HepG2 (cell line): Measurements from ENCODE around the gene KIAA0232. TPM values are rescaled to one million over a fixed set of nuclear protein-coding genes. Genes with fewer than 3 reads are reported as not detected.
A peak's percentile ranks its signal among the peaks of the same experiment; 100 is the strongest.

ENCODE experiments used
- ATAC-seq: fragments of 200-7000 bp; cut with Tn5 transposase; 3 replicates; pipeline ENCODE4 v1.9.1; 2020; ENCODE audit warnings: mild to moderate bottlenecking, moderate library complexity
- BruUV-seq: library from RNA; stranded (reverse); fragments of 400-500 nt; replicated peaks from 2 replicates; lab custom pipeline; 2021; lab: Mats Ljungman, UMichigan
- CTCF ChIA-PET: fragments of 300-600 bp; formaldehyde crosslinking; extraction: SDS; loops from one replicate; lab custom pipeline; 2021; ENCODE audit warnings: low total read pairs, inconsistent platforms, low intra/inter-chr PET ratio; lab: Yijun Ruan, JAX
- POLR2A ChIA-PET: fragments of 350-600 bp; sonication (Branson Sonifier 250); formaldehyde crosslinking; loops from one replicate; lab custom pipeline; 2020; ENCODE audit warnings: antibody characterized with exemption, inconsistent platforms; lab: Yijun Ruan, JAX
- DNase-seq: peaks from one replicate; pipeline ENCODE4 v3.0.0-alpha.2; 2015; ENCODE audit warnings: low spot score
- FAIRE-seq: peaks from 3 replicates; lab custom pipeline; 2011; peaks lifted over from hg19 to GRCh38; lab: Jason Lieb, UNC
- H2AFZ ChIP-seq: one replicate; pipeline ENCODE4 v1.6.1; 2011; ENCODE audit warnings: low read length, inconsistent platforms
- H3K27ac ChIP-seq: fragments of 300-600 bp; 3 replicates; pipeline ENCODE4 v1.8.0; 2011; ENCODE audit warnings: mixed run types, mild to moderate bottlenecking, mixed read lengths, low read length, inconsistent platforms; ENCODE audit not compliant: insufficient read depth; ENCODE audit errors: extremely low read length
- H3K27me3 ChIP-seq, 2 experiments: fragments of 200-600 bp in 1 of 2; 2 replicates in 1 of 2; 3 replicates in 1 of 2; pipeline versions ENCODE4 v1.6.0 to v1.8.0; 2011; ENCODE audit warnings: low read length in 2 of 2, mild to moderate bottlenecking in 2 of 2, moderate library complexity in 2 of 2, inconsistent platforms in 1 of 2; ENCODE audit not compliant: insufficient read depth in 2 of 2, control insufficient read depth in 1 of 2
- H3K36me3 ChIP-seq, 2 experiments: fragments of 200-600 bp in 1 of 2; replicated peaks in 1 of 2; 2 replicates in 1 of 2; 3 replicates in 1 of 2; pipeline versions ENCODE4 v1.5.1 to v1.8.0; 2011; ENCODE audit warnings: low read length in 2 of 2, inconsistent platforms in 1 of 2; ENCODE audit not compliant: insufficient read depth in 2 of 2, control insufficient read depth in 1 of 2
- H3K4me1 ChIP-seq: 2 replicates; pipeline ENCODE4 v1.5.1; 2012; ENCODE audit warnings: low read length, inconsistent platforms; ENCODE audit not compliant: insufficient read depth
- H3K4me2 ChIP-seq: 2 replicates; pipeline ENCODE4 v1.6.0; 2011; ENCODE audit warnings: low read depth, low read length, inconsistent platforms
- H3K4me3 ChIP-seq, 3 experiments: fragments of 200-600 bp in 1 of 3; sonication (generic), shearing (Covaris generic) in 1 of 3; replicated peaks in 1 of 3; 2 replicates each; pipeline ENCODE4 v1.5.1; 2011 to 2016; ENCODE audit warnings: low read length in 3 of 3, inconsistent platforms in 2 of 3, low read depth in 2 of 3, mild to moderate bottlenecking in 2 of 3, control low read depth in 1 of 3, mixed read lengths in 1 of 3; ENCODE audit not compliant: insufficient read depth in 1 of 3
- H3K79me2 ChIP-seq: one replicate; pipeline ENCODE4 v1.6.1; 2011; ENCODE audit warnings: low read length, inconsistent platforms; ENCODE audit not compliant: insufficient read depth
- H3K9ac ChIP-seq: 2 replicates; pipeline ENCODE4 v1.6.0; 2011; ENCODE audit warnings: mild to moderate bottlenecking, low read depth, low read length, inconsistent platforms; ENCODE audit not compliant: insufficient read depth
- H3K9me3 ChIP-seq: 2 replicates; pipeline ENCODE4 v1.5.1; 2012; ENCODE audit warnings: mild to moderate bottlenecking, low read length
- H4K20me1 ChIP-seq: 2 replicates; pipeline ENCODE4 v1.6.0; 2011; ENCODE audit warnings: inconsistent platforms, mild to moderate bottlenecking, low read length, moderate library complexity; ENCODE audit not compliant: insufficient read depth
- ARNT2 ChIP-seq: sonication (generic); formaldehyde crosslinking; IDR thresholded peaks from 2 replicates; pipeline ENCODE4 v1.8.0; 2022; ENCODE audit warnings: mild to moderate bottlenecking, low read depth, missing genetic modification reagents, moderate library complexity
- CHD4 ChIP-seq: fragments of 200-600 bp; sonication (generic); IDR thresholded peaks from 2 replicates; pipeline ENCODE4 v1.7.0; 2017; ENCODE audit warnings: mild to moderate bottlenecking, low read length, borderline replicate concordance
- FOSL1 ChIP-seq: sonication (generic); formaldehyde crosslinking; IDR thresholded peaks from 2 replicates; pipeline ENCODE4 v1.9.0; 2021; ENCODE audit warnings: missing genetic modification reagents, borderline replicate concordance
- FOXC1 ChIP-seq: sonication (generic); formaldehyde crosslinking; IDR thresholded peaks from 2 replicates; pipeline ENCODE4 v1.8.0; 2022; ENCODE audit warnings: mild to moderate bottlenecking, missing genetic modification reagents, borderline replicate concordance
- RBFOX2 ChIP-seq: fragments of 200-400 bp; formaldehyde crosslinking; IDR thresholded peaks from 2 replicates; pipeline ENCODE4 v1.6.1; 2017; ENCODE audit warnings: low read depth, mild to moderate bottlenecking, low read length
- SATB2 ChIP-seq: sonication (generic); formaldehyde crosslinking; IDR thresholded peaks from 2 replicates; pipeline ENCODE4 v1.5.0; 2020; ENCODE audit warnings: missing genetic modification reagents
- SOX6 ChIP-seq, 2 experiments: fragments of 450-650 bp in 1 of 2; sonication (generic) in 1 of 2; formaldehyde crosslinking in 1 of 2; IDR thresholded peaks; 2 replicates each; pipeline versions ENCODE4 v1.4.0 to v1.6.1; 2017 to 2020; ENCODE audit warnings: antibody characterized with exemption in 1 of 2, mild to moderate bottlenecking in 1 of 2, missing genetic modification reagents in 1 of 2
- ZMAT3 ChIP-seq: sonication (generic); formaldehyde crosslinking; conservative IDR thresholded peaks from 2 replicates; pipeline ENCODE4 v1.7.0; 2021; ENCODE audit warnings: missing genetic modification reagents
- ZNF335 ChIP-seq: sonication (generic); formaldehyde crosslinking; IDR thresholded peaks from 2 replicates; pipeline ENCODE4 v1.4.0; 2020; ENCODE audit warnings: missing genetic modification reagents
- ZNF530 ChIP-seq: sonication (generic); formaldehyde crosslinking; IDR thresholded peaks from 2 replicates; pipeline ENCODE4 v1.5.0; 2020; ENCODE audit warnings: low read depth, mild to moderate bottlenecking, missing genetic modification reagents
- WGBS: methylation state at CpG from one replicate; pipeline ENCODE4 v1.1.6; 2017; ENCODE audit warnings: low lambda C conversion rate; 5-methylcytosine and 5-hydroxymethylcytosine counted together
- in situ Hi-C: cut with HindIII; loops from 2 replicates; pipeline ENCODE4 v1.10.0; 2017; ENCODE audit warnings: low pct_unique_long_range_greater_than_20kb; ENCODE audit not compliant: extremely low pct_ligation_motif_present
- intact Hi-C: fragments of 100-400 bp; cut with micrococcal nuclease; formaldehyde crosslinking; loops from one replicate; pipeline ENCODE4 v1.10.0; 2022; ENCODE audit not compliant: unreplicated experiment
- polyA plus RNA-seq, 8 experiments: library from polyadenylated mRNA; depleted of rRNA in 3 of 8; stranded (reverse) in 7 of 8; unstranded in 1 of 8; fragments of >200 nt; fragmentation: Illumina TruSeq in 4 of 8; extraction: Trizol in 4 of 8; gene quantifications; 2 replicates each; pipeline versions ENCODE4 v1.2.1 to v1.2.3, GENCODE V29; 2011 to 2016; ENCODE audit warnings: low read depth in 4 of 8, missing spikeins in 1 of 8, mixed read lengths in 1 of 8; ENCODE audit not compliant: insufficient read depth in 1 of 8
- total RNA-seq, 5 experiments: library from RNA; depleted of rRNA; stranded (reverse); fragments of >200 nt; fragmentation: Illumina TruSeq; extraction: Trizol; gene quantifications; 2 replicates each; pipeline ENCODE4 v1.2.3, GENCODE V29; 2016; ENCODE audit warnings: low read depth in 1 of 5
- TF ChIP-seq, protein P1 (sequence below): sonication (generic); formaldehyde crosslinking; IDR thresholded peaks from 2 replicates; pipeline ENCODE4 v1.4.0; 2020; ENCODE audit warnings: missing genetic modification reagents, borderline replicate concordance
- TF ChIP-seq, protein P2 (sequence below): sonication (generic); formaldehyde crosslinking; IDR thresholded peaks from 2 replicates; pipeline ENCODE4 v1.5.0; 2020; ENCODE audit warnings: mild to moderate bottlenecking, missing genetic modification reagents

Gene KIAA0232
- total and polyA plus RNA-seq, 2 of the 13 experiments (the other 11 are each of a cell fraction or from before 2014, with no cell fraction given): 7.8 to 17.1 TPM

DNA sequence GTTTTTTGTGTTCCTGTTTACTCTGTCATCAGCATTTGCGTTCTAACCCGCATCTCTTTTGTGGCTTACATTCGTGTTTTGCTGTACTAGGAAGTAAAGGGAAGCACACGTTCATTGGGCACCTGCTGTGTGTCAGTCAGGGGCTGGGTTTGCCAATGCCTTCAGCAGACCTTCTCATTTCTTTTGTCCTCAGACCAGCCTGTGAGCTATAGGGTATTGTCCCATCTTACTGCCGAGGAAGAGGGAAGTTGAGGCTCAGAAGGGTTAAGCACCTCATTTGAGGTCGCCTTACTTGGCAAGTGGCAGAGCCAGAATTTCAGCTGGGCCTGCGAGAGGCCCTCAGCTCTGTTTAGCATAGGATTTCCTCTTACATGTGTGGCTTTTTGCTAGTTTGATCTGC lies 135.8 kb downstream of the KIAA0232 start:
- TF ChIP-seq, protein P1, sequence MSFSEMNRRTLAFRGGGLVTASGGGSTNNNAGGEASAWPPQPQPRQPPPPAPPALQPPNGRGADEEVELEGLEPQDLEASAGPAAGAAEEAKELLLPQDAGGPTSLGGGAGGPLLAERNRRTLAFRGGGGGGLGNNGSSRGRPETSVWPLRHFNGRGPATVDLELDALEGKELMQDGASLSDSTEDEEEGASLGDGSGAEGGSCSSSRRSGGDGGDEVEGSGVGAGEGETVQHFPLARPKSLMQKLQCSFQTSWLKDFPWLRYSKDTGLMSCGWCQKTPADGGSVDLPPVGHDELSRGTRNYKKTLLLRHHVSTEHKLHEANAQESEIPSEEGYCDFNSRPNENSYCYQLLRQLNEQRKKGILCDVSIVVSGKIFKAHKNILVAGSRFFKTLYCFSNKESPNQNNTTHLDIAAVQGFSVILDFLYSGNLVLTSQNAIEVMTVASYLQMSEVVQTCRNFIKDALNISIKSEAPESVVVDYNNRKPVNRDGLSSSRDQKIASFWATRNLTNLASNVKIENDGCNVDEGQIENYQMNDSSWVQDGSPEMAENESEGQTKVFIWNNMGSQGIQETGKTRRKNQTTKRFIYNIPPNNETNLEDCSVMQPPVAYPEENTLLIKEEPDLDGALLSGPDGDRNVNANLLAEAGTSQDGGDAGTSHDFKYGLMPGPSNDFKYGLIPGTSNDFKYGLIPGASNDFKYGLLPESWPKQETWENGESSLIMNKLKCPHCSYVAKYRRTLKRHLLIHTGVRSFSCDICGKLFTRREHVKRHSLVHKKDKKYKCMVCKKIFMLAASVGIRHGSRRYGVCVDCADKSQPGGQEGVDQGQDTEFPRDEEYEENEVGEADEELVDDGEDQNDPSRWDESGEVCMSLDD (CRISPR knock-in tag): no peak
- no peak for TF ChIP-seq RBFOX2
- 0 out of 2 replicates have a peak, but pooled peaks have one; percentile 4 for TF ChIP-seq FOXC1 (CRISPR knock-in tag)
- TF ChIP-seq ARNT2 (CRISPR knock-in tag): 0 out of 2 replicates have a peak, but pooled peaks have one; percentile 4
- Histone ChIP-seq H3K4me2 (peak overlapping the region; percentile 80), H3K27ac (peak overlapping the region; percentile 75), H3K36me3 (peaks cover 0 to 13% of the 10 kb centered on the region in 2 experiments; a peak in 2 of 5 replicates), H2AFZ (no peak overlapping the region), H3K4me3 (no peak overlapping the region), H4K20me1 (peaks cover 47% of the 10 kb centered on the region), H3K27me3 (no peaks in the 10 kb centered on the region), H3K4me1 (peaks cover 77% of the 10 kb centered on the region), H3K79me2 (peaks cover 54% of the 10 kb centered on the region), H3K9me3 (no peaks in the 10 kb centered on the region), H3K9ac (no peak overlapping the region)
- BruUV-seq: no TSS peak
- in situ Hi-C loops: no loop called here
- WGBS: 84% methylated on average over 7 of the region's 7 CpGs
- FAIRE-seq: no peak
- POLR2A ChIA-PET: interaction anchor here (1.6 to 2.0 kb wide), 2 partner anchors 11 to 14 kb away, joined by 6 to 8 read pairs; no protein-coding TSS in a partner anchor
- intact Hi-C loops: no loop called here
- no peak for ATAC-seq
- no peak for DNase-seq
- CTCF ChIA-PET: interaction anchor here (1.5 to 1.9 kb wide), 2 partner anchors 9 to 25 kb away, joined by 4 to 6 read pairs; partner anchors contain the start of gene TBC1D14

DNA sequence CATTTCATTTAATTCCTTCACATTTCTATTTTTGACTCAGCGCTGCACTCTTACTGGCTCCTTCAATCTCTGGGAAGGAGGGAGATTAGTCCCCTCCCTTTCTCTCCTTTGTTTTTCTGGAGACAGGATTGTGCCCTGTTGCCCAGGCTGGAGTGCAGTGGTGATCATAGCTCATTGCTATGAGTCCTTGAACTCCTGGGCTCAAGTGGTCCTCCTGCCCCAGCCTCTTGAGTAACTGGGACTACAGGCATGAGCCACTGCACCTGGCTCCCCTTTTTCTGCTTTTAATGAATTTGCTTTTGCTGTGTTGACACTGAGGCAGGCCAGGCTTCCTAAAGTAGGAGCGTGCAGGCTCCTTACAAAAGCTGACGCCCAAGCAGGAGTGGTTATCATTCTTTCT lies 137.6 kb downstream of the KIAA0232 start:
- CTCF ChIA-PET: no interaction called here
- peaks cover 44% of the 10 kb centered on the region for H3K79me2 ChIP-seq
- POLR2A ChIA-PET: interaction anchor here (0.9 to 1.3 kb wide), 2 partner anchors 9 to 10 kb away, joined by 3 read pairs; no protein-coding TSS in a partner anchor
- TF ChIP-seq, protein P2, sequence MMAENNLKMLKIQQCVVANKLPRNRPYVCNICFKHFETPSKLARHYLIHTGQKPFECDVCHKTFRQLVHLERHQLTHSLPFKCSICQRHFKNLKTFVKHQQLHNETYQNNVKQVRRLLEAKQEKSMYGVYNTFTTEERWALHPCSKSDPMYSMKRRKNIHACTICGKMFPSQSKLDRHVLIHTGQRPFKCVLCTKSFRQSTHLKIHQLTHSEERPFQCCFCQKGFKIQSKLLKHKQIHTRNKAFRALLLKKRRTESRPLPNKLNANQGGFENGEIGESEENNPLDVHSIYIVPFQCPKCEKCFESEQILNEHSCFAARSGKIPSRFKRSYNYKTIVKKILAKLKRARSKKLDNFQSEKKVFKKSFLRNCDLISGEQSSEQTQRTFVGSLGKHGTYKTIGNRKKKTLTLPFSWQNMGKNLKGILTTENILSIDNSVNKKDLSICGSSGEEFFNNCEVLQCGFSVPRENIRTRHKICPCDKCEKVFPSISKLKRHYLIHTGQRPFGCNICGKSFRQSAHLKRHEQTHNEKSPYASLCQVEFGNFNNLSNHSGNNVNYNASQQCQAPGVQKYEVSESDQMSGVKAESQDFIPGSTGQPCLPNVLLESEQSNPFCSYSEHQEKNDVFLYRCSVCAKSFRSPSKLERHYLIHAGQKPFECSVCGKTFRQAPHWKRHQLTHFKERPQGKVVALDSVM (CRISPR knock-in tag): 0 out of 2 replicates have a peak, but pooled peaks have one; percentile 22
- TF ChIP-seq SATB2 (CRISPR knock-in tag) (no peak), FOSL1 (CRISPR knock-in tag) (no peak), CHD4 (no peak), SOX6 (IDR thresholded peaks at IDR 0.05) (no peak), SOX6 (CRISPR knock-in tag; IDR thresholded peaks at IDR 0.05) (no peak), ZMAT3 (CRISPR knock-in tag) (no peak), ZNF335 (no peak), ZNF530 (no peak)

More for the DNA sequence above, 137.6 kb downstream of the KIAA0232 start:
- Histone ChIP-seq H3K4me2 (no peak overlapping the region), H2AFZ (no peak overlapping the region), H3K36me3 (peaks cover 12 to 28% of the 10 kb centered on the region in 2 experiments; a peak in 4 of 5 replicates), H3K4me1 (peaks cover 86% of the 10 kb centered on the region), H3K9me3 (no peaks in the 10 kb centered on the region), H3K27me3 (no peaks in the 10 kb centered on the region), H3K4me3 (no peak overlapping the region), H4K20me1 (peaks cover 37% of the 10 kb centered on the region), H3K27ac (peak overlapping the region; percentile 24), H3K9ac (no peak overlapping the region)
- FAIRE-seq (peak; percentile 21), ATAC-seq (no peak), DNase-seq (no peak)
- intact Hi-C loops: no loop called here
- no TSS peak for BruUV-seq
- 64% methylated on average over 3 of the region's 3 CpGs for WGBS
- in situ Hi-C loops: no loop called here
